HEK293T (cell line): Measurements from ENCODE around the gene PTX4.

Experiments used
- BHLHE40 ChIP-seq: fragments of 450-650 bp; IDR thresholded peaks from 2 replicates; pipeline ENCODE4 v1.6.1; 2016; ENCODE audit warnings: mild to moderate bottlenecking, moderate library complexity, borderline replicate concordance
- ELF4 ChIP-seq: fragments of 450-650 bp; IDR thresholded peaks from 2 replicates; pipeline ENCODE4 v1.6.1; 2017; ENCODE audit warnings: antibody characterized with exemption
- FOXA1 ChIP-seq: fragments of 450-650 bp; IDR thresholded peaks from 2 replicates; pipeline ENCODE4 v1.6.1; 2016; ENCODE audit warnings: mild to moderate bottlenecking
- FOXK2 ChIP-seq: fragments of 450-650 bp; IDR thresholded peaks from 2 replicates; pipeline ENCODE4 v1.6.1; 2016; ENCODE audit warnings: mild to moderate bottlenecking
- FOXM1 ChIP-seq: fragments of 450-650 bp; IDR thresholded peaks from 2 replicates; pipeline ENCODE4 v1.6.1; 2017; ENCODE audit warnings: mild to moderate bottlenecking, borderline replicate concordance
- LEF1 ChIP-seq: fragments of 450-650 bp; IDR thresholded peaks from 2 replicates; pipeline ENCODE4 v1.6.1; 2017; ENCODE audit warnings: mild to moderate bottlenecking, borderline replicate concordance
- NFRKB ChIP-seq: fragments of 450-650 bp; IDR thresholded peaks from 2 replicates; pipeline ENCODE4 v1.6.1; 2016; ENCODE audit warnings: mild to moderate bottlenecking, moderate library complexity
- SP1 ChIP-seq: fragments of 450-650 bp; IDR thresholded peaks from 2 replicates; pipeline ENCODE4 v1.6.1; 2017
- SUZ12 ChIP-seq: fragments of 450-650 bp; IDR thresholded peaks from 2 replicates; pipeline ENCODE4 v1.6.1; 2016; ENCODE audit warnings: mild to moderate bottlenecking
- TARDBP ChIP-seq: fragments of 450-650 bp; IDR thresholded peaks from 2 replicates; pipeline ENCODE4 v1.6.1; 2016
- TF ChIP-seq, protein P1 (sequence below): fragments of 450-650 bp; IDR thresholded peaks from 2 replicates; pipeline ENCODE4 v1.6.1; 2016

DNA sequence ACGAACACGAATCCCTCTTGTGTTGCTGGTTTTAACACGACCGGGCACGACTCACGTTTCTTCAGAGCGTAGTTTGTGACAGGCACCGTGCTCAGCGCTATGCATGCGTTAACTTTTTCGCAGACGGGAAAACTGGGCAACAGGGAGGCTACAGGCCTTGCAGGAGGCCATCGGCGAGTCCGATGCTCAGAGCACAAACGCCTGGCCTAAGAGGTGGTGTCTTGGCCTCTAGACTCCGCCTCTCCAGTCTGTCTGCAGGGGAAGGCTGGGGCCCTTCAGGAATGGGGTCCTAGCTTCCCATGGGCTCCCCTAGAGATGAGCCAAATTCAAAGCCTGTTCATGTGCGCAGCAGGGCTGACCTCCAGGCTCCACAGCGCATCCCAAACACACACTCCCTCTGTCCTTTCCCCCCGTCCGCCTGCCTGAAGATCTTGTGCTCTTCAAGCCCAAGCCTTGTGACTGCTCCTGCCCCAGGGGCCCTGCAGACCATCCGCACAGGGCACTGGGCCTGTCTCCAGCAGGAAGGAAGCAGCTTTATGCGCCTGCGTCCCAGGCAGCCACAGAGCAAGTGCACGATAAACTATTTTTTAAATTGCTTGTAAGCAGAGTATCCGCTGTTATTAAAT, 17.1 kb downstream of the PTX4 start:
- TF ChIP-seq ELF4 (no peak), SP1 (no peak), FOXK2 (no peak), SUZ12 (no peak), LEF1 (no peak), TARDBP (no peak), FOXM1 (no peak), FOXA1 (no peak), NFRKB (no peak), BHLHE40 (no peak)
- TF ChIP-seq, protein P1, sequence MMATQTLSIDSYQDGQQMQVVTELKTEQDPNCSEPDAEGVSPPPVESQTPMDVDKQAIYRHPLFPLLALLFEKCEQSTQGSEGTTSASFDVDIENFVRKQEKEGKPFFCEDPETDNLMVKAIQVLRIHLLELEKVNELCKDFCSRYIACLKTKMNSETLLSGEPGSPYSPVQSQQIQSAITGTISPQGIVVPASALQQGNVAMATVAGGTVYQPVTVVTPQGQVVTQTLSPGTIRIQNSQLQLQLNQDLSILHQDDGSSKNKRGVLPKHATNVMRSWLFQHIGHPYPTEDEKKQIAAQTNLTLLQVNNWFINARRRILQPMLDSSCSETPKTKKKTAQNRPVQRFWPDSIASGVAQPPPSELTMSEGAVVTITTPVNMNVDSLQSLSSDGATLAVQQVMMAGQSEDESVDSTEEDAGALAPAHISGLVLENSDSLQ, result no peak
